HEK293T (cell line): ENCODE results near the gene PPP6R2.

ENCODE experiments used
- CTCF ChIA-PET: fragments of 350-600 bp; formaldehyde crosslinking; extraction: SDS; loops from one replicate; lab custom pipeline; 2021; ENCODE audit warnings: antibody characterized with exemption, inconsistent platforms; lab: Yijun Ruan, JAX
- POLR2A ChIA-PET: fragments of 350-600 bp; formaldehyde crosslinking; extraction: SDS; loops from one replicate; lab custom pipeline; 2020; ENCODE audit warnings: antibody characterized with exemption, inconsistent platforms; lab: Yijun Ruan, JAX
- DNase-seq: peaks from one replicate; pipeline ENCODE4 v3.0.0; 2012; ENCODE audit warnings: mixed read lengths; ENCODE audit errors: extremely low spot score
- ARNT ChIP-seq: fragments of 450-650 bp; IDR thresholded peaks from 2 replicates; pipeline ENCODE4 v1.6.1; 2017; ENCODE audit warnings: mild to moderate bottlenecking
- BHLHE40 ChIP-seq: fragments of 450-650 bp; IDR thresholded peaks from 2 replicates; pipeline ENCODE4 v1.6.1; 2016; ENCODE audit warnings: mild to moderate bottlenecking, moderate library complexity, borderline replicate concordance
- CTBP1 ChIP-seq: fragments of 450-650 bp; IDR thresholded peaks from 2 replicates; pipeline ENCODE4 v1.6.1; 2016; ENCODE audit warnings: borderline replicate concordance
- ELF4 ChIP-seq: fragments of 450-650 bp; IDR thresholded peaks from 2 replicates; pipeline ENCODE4 v1.6.1; 2017; ENCODE audit warnings: antibody characterized with exemption
- FOXA1 ChIP-seq: fragments of 450-650 bp; IDR thresholded peaks from 2 replicates; pipeline ENCODE4 v1.6.1; 2016; ENCODE audit warnings: mild to moderate bottlenecking
- FOXK2 ChIP-seq: fragments of 450-650 bp; IDR thresholded peaks from 2 replicates; pipeline ENCODE4 v1.6.1; 2016; ENCODE audit warnings: mild to moderate bottlenecking
- FOXM1 ChIP-seq: fragments of 450-650 bp; IDR thresholded peaks from 2 replicates; pipeline ENCODE4 v1.6.1; 2017; ENCODE audit warnings: mild to moderate bottlenecking, borderline replicate concordance
- HDGF ChIP-seq: fragments of 450-650 bp; IDR thresholded peaks from 2 replicates; pipeline ENCODE4 v1.6.1; 2017; ENCODE audit warnings: antibody characterized with exemption, borderline replicate concordance
- L3MBTL2 ChIP-seq: fragments of 450-650 bp; conservative IDR thresholded peaks from 2 replicates; pipeline ENCODE4 v1.6.1; 2016; ENCODE audit warnings: mild to moderate bottlenecking
- LEF1 ChIP-seq: fragments of 450-650 bp; IDR thresholded peaks from 2 replicates; pipeline ENCODE4 v1.6.1; 2017; ENCODE audit warnings: mild to moderate bottlenecking, borderline replicate concordance
- NFRKB ChIP-seq: fragments of 450-650 bp; IDR thresholded peaks from 2 replicates; pipeline ENCODE4 v1.6.1; 2016; ENCODE audit warnings: mild to moderate bottlenecking, moderate library complexity
- SP1 ChIP-seq: fragments of 450-650 bp; IDR thresholded peaks from 2 replicates; pipeline ENCODE4 v1.6.1; 2017
- SUZ12 ChIP-seq: fragments of 450-650 bp; IDR thresholded peaks from 2 replicates; pipeline ENCODE4 v1.6.1; 2016; ENCODE audit warnings: mild to moderate bottlenecking
- TARDBP ChIP-seq: fragments of 450-650 bp; IDR thresholded peaks from 2 replicates; pipeline ENCODE4 v1.6.1; 2016
- ZNF384 ChIP-seq: fragments of 450-650 bp; IDR thresholded peaks from 2 replicates; pipeline ENCODE4 v1.6.1; 2016
- TF ChIP-seq, protein P1 (sequence below): fragments of 450-650 bp; IDR thresholded peaks from 2 replicates; pipeline ENCODE4 v1.6.1; 2016

Gene PPP6R2

GRCh38 chr22:50312371-50312770 is 30.8 kb upstream of the PPP6R2 start:
- CTCF ChIA-PET: no interaction called here
- POLR2A ChIA-PET: no interaction called here
- TF ChIP-seq HDGF: no peak
- TF ChIP-seq, protein P1, sequence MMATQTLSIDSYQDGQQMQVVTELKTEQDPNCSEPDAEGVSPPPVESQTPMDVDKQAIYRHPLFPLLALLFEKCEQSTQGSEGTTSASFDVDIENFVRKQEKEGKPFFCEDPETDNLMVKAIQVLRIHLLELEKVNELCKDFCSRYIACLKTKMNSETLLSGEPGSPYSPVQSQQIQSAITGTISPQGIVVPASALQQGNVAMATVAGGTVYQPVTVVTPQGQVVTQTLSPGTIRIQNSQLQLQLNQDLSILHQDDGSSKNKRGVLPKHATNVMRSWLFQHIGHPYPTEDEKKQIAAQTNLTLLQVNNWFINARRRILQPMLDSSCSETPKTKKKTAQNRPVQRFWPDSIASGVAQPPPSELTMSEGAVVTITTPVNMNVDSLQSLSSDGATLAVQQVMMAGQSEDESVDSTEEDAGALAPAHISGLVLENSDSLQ: no peak
- TF ChIP-seq SP1: no peak
- no peak for TF ChIP-seq FOXM1
- no peak for TF ChIP-seq FOXK2
- no peak for TF ChIP-seq LEF1
- TF ChIP-seq ARNT: no peak
- no peak for TF ChIP-seq BHLHE40
- no peak for TF ChIP-seq ELF4
- no peak for TF ChIP-seq FOXA1
- TF ChIP-seq CTBP1: no peak
- TF ChIP-seq TARDBP: no peak
- TF ChIP-seq SUZ12: no peak
- no peak for DNase-seq

GRCh38 chr22:50313021-50313420 is 30.1 kb upstream of the PPP6R2 start:
- POLR2A ChIA-PET: no interaction called here
- DNase-seq: no peak
- TF ChIP-seq HDGF (no peak), FOXK2 (no peak), LEF1 (no peak), ELF4 (no peak)
- CTCF ChIA-PET: no interaction called here

- no peak for TF ChIP-seq CTBP1
- no peak for TF ChIP-seq FOXA1
- TF ChIP-seq HDGF: no peak
- no peak for TF ChIP-seq SP1
- TF ChIP-seq FOXK2: no peak
- no peak for TF ChIP-seq NFRKB
- TF ChIP-seq LEF1: no peak
- no peak for TF ChIP-seq FOXM1
- no peak for TF ChIP-seq ARNT
- no peak for TF ChIP-seq TARDBP
- no peak for TF ChIP-seq ZNF384
- no peak for TF ChIP-seq BHLHE40
- TF ChIP-seq, protein P1: no peak
- no peak for TF ChIP-seq SUZ12
- TF ChIP-seq L3MBTL2: no peak
- no peak for TF ChIP-seq ELF4
- no peak for DNase-seq
- POLR2A ChIA-PET: interaction anchor here (1.1 kb wide), 1 partner anchor 11 kb away, joined by 3 read pairs; no protein-coding TSS in a partner anchor
- CTCF ChIA-PET: no interaction called here
Observed at GRCh38 chr22:50313600-50313999, 29.5 kb upstream of the PPP6R2 start.

DNA sequence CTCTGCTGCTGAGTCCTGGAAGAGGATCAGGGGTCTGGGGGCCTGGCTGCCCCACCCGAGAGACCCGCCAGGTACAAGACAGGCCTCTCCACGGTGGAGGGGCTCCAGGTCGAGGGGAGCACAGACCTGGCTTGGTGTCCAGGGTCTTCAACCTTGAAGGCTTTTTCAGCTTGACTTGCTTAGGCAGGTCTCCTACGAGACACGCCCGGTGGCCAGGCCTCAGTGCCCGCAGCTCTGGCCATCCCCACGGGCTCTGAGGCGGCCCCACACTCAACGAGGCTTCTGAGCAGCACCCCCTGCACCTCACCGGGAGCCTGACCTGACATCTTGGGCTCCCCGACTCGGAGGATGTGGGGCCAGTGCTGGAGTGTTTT is 29.1 kb upstream of the PPP6R2 start:
- POLR2A ChIA-PET: interaction anchor here (1.1 to 1.2 kb wide), 2 partner anchors 11 to 12 kb away, joined by 3 to 5 read pairs; no protein-coding TSS in a partner anchor
- TF ChIP-seq BHLHE40 (no peak), ARNT (no peak), HDGF (no peak), CTBP1 (no peak), L3MBTL2 (no peak), LEF1 (no peak), FOXA1 (no peak), SP1 (no peak), FOXK2 (no peak), TARDBP (no peak), SUZ12 (no peak), NFRKB (no peak), ELF4 (no peak), FOXM1 (no peak)
- TF ChIP-seq, protein P1: no peak
- CTCF ChIA-PET: no interaction called here
- no peak for DNase-seq

GRCh38 chr22:50314455-50315288 is 28.5 kb upstream of the PPP6R2 start:
- ChIA-PET CTCF (no interaction called here), POLR2A (interaction anchor here (0.9 to 1.2 kb wide), 3 partner anchors 10 to 77 kb away, joined by 3 to 5 read pairs (median 3); no protein-coding TSS in a partner anchor)

More at GRCh38 chr22:50314455-50315288, 28.5 kb upstream of the PPP6R2 start:
- no peak for DNase-seq
- no peak for TF ChIP-seq SUZ12
- TF ChIP-seq FOXA1: no peak
- no peak for TF ChIP-seq L3MBTL2
- no peak for TF ChIP-seq CTBP1
- no peak for TF ChIP-seq TARDBP
- no peak for TF ChIP-seq BHLHE40
- no peak for TF ChIP-seq SP1
